HG03469 (cell line): ENCODE results near the gene ARRB1.
"Not testable (repeated sequence)": the region's sequence is repeated elsewhere in the genome, so short reads cannot be mapped to it uniquely, and the experiment has no call there.

Source experiments
- ATAC-seq: cut with Tn5 transposase; IDR thresholded peaks from one replicate; pipeline ENCODE4 v1.9.1; 2021; ENCODE audit warnings: mild to moderate bottlenecking, moderate library complexity, moderate number of reproducible peaks; ENCODE audit not compliant: unreplicated experiment

The ARRB1 gene

GRCh38 chr11:75325713-75326438, 25.6 kb downstream of the ARRB1 start:
- no peak for ATAC-seq

- no peak for ATAC-seq
Observed at GRCh38 chr11:75324740-75325139, 26.7 kb downstream of the ARRB1 start.

- no peak for ATAC-seq
Observed at GRCh38 chr11:75324189-75324588, 27.3 kb downstream of the ARRB1 start.

GRCh38 chr11:75323609-75324008, 27.9 kb downstream of the ARRB1 start:
- no peak for ATAC-seq

GRCh38 chr11:75320643-75321042, 30.8 kb downstream of the ARRB1 start:
- ATAC-seq, result no peak

GRCh38 chr11:75320046-75320618, 31.3 kb downstream of the ARRB1 start:
- no peak for ATAC-seq

- ATAC-seq, result no peak
Observed at GRCh38 chr11:75319035-75319877, 32.2 kb downstream of the ARRB1 start.

- no peak for ATAC-seq
Observed at GRCh38 chr11:75317446-75318122, 33.9 kb downstream of the ARRB1 start.

- ATAC-seq, result no peak
Observed at GRCh38 chr11:75315439-75315805, 36.0 kb downstream of the ARRB1 start.

- no peak for ATAC-seq
Observed at GRCh38 chr11:75314771-75315438, 36.6 kb downstream of the ARRB1 start.

- ATAC-seq, result no peak
Observed at GRCh38 chr11:75313513-75314272, 37.8 kb downstream of the ARRB1 start.

GRCh38 chr11:75312346-75312745, 39.1 kb downstream of the ARRB1 start:
- no peak for ATAC-seq

- no peak for ATAC-seq
Observed at GRCh38 chr11:75311858-75312288, 39.6 kb downstream of the ARRB1 start.

GRCh38 chr11:75308986-75309385, 42.5 kb downstream of the ARRB1 start:
- no peak for ATAC-seq

- no peak for ATAC-seq
Observed at GRCh38 chr11:75308116-75308515, 43.3 kb downstream of the ARRB1 start.

- no peak for ATAC-seq
Observed at GRCh38 chr11:75307058-75307457, 44.4 kb downstream of the ARRB1 start.

GRCh38 chr11:75306529-75306928, 44.9 kb downstream of the ARRB1 start:
- ATAC-seq, result no peak

- ATAC-seq, result no peak
Observed at GRCh38 chr11:75305993-75306392, 45.5 kb downstream of the ARRB1 start.

GRCh38 chr11:75305452-75305851, 46.0 kb downstream of the ARRB1 start:
- no peak for ATAC-seq

GRCh38 chr11:75304941-75305340, 46.5 kb downstream of the ARRB1 start:
- not testable (repeated sequence) for ATAC-seq
